GM15510 (cell line): Measurements from ENCODE around the gene MVB12B.

Experiments used
- POLR2A ChIP-seq: IDR thresholded peaks from 3 replicates; pipeline ENCODE4 v1.6.1; 2011; ENCODE audit warnings: borderline replicate concordance; ENCODE audit not compliant: insufficient read length; ENCODE audit errors: extremely low read depth

MVB12B gene

DNA sequence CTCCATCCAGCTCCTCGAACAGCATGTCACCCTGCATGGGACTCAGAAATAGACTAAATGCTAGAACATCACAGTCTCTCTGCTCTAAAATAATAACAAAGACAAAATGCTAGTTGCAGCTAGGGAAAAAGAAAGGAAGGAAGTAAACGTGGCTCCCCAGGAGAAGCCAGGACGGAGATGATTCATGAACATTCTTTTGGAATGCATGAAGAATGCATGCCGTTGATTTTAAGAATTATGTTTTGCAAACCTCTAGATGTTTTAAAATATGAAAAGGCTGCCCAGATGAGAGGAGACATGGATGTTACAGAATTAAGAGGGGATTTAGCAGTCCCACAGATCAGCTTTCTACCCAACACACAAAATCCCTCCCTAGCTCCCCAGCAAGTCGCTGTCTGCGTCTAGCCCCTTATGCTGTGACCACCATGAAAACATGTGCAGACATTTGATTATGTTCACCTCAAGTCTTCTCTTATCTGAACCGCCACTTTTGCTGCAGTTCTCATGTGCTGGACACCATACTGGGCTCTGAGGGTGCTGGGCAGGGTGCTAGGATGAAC is 147.7 kb downstream of the MVB12B start:
- no peak for TF ChIP-seq POLR2A

DNA sequence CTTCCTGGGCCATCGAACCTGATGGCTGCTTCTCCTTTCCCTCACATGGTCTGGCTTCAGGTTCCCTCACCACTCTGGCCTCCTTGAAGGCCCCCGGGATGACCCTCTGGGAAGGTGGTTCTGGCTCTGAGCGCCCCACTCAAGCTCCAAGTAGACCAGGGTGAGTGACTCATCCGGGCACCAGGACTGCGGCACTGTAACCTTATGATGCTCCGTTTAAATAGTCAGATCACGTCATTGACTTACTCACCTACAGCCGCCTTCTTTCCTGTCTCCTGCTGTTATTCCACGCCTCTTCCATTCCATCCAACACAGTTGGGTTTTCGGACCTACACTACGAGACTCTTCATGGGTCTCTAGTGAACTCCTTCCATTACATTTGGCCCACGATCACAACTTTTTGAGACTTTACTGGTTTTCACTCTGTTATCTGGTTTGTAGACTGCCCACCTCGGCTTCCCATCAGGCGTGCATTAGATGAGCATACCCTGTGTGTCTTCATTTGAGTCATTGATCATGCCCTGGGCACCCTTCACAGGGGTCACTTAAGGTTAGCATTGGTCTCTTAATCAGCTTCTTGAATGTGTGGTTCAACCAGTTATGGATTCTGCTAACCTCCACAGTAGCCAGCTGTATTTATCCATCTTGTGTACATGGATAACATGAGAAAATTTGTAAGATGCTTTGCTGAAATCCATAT is 148.3 kb downstream of the MVB12B start:
- no peak for TF ChIP-seq POLR2A

DNA sequence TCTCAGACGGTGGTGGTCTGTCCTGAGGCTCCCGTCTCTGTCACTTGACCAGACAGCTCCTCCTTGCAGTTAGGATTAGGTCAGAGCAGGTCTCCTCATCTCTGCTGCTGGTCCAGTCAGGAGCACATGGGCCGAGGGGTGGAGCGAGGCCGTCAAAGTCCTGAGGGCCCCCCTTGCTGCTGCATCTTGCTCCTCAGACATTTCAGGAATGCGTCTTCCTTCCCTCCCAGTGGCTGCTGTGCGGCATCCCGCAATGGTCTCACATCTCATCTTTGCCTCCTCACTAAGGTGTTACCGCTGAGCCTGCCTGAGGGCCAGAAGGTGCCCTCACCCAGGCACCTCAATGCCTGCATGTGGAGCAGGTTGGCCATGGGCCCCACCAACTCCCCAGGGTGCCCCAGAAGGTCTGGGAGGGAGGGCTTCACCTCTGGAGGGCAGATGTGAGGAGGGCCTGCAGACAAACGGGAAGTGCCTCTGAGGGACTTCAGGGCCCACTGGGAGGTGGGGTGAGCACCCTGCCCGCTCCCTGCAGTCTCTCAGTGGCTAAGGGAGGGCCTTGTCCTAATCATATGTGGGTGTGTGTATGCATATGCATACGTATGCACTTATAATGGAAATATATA is 149.4 kb downstream of the MVB12B start:
- no peak for TF ChIP-seq POLR2A

DNA sequence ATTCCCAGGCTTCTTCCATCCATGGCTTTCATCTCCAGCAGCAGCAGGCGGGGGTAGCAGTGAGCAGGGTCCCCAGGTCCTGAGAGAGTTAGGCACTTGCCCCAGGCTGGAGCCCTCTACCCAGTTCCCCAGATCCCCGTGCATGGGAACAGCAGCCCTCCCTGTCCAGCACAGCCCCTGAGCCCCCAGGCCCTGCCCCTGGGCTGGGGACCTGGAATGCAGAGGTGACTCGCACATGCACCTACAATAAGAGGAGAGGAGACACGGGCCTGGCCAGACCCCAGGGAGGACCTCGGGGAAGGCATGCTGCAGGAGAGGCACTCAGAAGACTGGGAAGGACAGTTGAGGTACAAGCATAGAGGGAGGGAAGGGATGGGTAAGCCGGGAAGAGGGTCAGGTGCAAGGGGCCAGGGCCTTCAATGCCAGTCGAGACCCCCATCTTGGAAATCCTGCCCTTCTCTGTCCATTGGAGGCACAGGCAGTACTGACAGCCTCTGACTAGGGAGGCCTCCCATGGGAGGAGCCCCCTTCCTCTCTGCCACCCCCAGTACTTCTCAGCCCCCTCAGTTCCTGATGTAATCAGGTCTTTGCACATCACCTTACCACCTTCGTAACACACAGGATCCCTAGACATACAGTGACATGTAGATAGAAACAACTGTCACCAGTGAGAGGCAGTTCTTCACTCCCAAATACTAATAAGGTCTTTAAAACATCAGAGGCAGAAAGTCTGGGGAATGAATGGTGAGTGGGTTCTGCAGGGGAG is 151.8 kb downstream of the MVB12B start:
- TF ChIP-seq POLR2A, result no peak

DNA sequence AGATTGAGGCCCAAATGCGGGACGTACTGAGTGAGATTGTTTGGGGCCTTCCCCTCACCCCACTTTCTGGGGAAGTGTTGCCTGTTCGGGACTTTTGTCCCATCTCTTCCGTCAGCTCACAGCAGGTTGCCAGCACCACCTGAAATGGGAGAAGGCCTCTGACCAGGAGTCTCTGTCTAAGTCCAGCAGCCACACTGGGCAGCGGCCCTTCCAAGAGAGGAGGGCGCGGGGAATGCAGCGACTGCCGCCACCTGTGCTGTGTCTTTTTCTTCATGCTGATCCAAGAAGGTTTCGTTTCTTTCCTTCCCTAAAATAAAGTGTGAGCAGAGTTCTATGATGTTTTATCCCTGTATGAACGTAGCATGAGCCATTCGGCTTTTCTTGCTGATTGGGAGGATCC is 152.9 kb downstream of the MVB12B start:
- no peak for TF ChIP-seq POLR2A

DNA sequence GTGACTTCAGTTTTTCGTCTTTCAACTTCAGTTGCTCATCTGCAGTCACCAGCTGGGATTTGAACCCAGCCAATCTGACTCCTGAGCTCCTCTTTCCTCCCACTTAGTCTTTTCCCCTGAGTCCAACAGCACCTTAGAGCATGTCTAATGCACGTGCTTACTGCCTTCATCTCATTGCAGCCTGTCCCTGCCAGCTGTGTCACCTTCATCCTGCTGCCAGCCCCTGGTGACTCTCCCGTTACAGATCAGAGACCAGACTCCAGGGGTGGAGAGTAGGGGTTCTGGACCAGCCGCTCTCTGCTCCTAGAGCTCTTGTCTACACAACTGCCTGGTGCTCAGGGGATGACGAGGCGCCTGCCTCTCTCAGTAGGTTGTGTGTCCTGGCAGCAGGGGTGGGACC is 154.2 kb downstream of the MVB12B start:
- no peak for TF ChIP-seq POLR2A

DNA sequence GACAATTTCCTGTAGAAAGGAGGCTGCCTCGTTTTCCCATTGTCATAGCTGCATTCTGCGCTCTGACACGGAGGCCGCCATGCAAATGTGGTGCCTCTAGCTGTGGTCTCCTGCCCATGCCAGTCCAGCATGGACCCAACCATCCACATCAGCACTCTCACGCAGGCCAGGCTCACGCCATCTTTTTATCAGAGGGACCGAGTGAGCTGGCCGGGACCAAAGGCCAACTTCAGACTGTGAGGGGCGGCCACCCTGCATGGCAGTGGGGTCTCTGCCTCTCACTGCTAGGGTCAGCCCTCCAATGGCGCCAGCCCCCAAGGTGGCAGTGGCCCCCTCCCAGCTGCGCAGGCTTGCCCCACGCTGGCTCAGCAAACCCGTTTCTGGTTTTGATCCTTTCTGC is 155.2 kb downstream of the MVB12B start:
- TF ChIP-seq POLR2A, result no peak

DNA sequence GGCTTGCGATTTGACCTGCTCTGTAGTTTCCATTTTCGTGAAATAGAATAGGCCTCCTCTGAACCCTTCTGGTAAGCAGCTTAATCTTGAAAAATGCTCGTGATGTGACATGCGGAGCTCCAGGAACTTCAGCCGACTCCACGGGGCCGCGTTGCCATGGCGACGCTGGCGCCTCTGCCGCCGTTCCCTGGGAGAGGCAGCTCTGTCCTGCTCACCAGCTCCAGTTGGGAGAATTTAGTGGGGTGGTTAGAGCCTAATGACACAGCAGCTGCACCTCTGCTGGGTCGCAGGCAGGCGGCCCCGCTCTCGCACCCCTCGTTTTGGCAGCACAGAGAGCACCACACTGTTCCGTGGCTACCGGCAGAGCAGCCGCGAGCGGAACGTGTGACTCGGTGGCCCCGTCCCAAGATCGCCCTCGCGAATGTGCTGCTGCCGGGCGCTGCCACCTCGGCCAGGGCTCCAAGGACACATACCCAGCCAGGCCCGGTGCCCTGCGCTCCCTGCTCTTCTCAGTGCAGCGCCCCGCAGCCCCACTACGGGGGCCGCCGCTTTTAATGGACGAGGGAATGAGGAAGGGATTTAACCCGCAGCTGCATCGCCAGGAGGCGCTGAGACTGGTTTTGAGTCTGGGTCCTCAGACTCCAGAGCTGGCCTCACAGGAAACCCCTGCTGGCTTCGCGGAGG is 155.9 kb downstream of the MVB12B start:
- TF ChIP-seq POLR2A, result no peak

DNA sequence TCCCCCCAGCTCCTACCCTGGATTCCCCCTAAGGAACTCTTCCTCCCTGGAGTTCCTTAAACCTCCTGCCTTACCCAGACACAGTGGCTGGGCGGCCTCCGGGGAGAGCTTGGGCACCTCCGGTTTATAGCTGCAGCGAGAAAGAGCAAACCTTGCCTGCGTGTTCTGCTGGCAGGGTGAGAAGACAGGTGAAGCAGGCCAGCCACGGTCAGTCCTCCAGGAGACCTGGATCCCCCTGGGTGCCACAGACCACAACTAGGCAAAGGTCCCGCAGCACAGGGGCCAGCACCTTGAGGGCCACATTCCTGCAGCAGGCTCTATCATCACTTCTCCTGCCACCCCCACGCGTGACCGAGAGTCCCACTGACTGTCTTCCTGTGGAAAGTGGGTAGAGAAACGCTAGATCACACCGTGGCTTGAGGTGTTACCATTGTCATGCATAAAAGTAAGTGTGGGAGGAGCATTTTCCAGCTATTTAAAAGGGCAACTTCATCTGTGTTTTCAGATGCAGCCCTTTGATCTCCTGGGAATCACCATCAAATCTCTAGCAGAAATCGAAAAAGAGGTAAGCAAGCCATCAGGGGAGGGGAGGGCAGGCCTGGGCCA is 156.9 kb downstream of the MVB12B start:
- TF ChIP-seq POLR2A, result no peak

DNA sequence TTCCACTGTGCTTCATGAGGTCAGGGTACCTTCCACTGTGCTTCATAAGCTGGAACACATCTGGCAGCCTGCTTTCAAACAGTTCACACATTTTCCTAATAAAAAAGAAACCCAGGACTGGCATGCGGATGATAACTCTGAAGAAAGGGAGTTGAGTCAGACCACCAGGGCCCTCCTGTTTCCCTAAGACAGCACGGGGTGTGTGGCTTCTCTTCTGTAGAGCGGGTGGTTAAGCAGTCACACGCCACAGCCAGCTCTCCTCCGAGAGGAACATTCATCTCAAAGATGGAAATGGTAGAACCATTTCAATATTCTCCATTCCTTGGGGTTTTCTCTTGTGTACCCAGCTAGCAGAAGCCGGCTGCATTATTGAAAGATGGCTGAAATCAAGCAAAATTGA is 159.0 kb downstream of the MVB12B start:
- TF ChIP-seq POLR2A, result no peak

DNA sequence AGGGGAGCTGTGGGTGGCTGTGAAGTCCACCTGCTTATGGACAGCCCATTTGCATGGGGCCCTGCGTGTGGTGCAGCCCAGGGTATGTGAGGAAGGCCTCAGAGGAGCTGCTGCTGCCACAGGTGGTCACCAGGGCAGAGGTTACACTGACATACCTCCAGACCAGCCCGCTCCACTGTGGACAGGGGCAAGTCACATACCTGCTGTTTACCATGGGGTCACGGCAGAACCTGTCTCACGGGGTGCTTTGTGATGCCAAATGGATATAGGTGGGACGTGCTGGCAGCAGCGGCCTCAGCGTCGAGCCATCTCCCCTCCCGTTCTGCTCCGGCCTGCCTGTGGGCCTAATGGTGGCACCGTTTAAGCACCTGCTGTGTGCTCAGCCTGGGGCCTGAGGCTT is 159.6 kb downstream of the MVB12B start:
- TF ChIP-seq POLR2A, result no peak

DNA sequence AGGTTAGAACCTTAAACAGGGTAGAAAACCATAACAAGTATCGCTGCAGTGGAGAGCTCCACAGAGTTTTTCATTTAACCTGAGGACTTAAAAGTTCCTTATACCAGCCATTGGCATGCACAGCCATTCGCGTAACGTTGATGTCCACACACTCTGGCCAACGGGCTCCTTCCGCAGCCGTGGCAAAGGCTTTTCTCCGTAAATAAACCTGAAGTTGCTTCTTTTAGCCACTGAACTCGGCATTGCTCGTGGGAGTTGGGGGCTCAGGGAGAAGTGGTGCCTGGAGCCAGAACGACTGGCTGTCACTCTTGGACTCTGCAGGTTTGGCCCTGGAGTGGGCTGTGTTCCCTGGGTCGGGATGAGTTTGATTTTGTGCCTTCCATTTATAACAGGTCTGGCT is 161.2 kb downstream of the MVB12B start:
- TF ChIP-seq POLR2A, result no peak

DNA sequence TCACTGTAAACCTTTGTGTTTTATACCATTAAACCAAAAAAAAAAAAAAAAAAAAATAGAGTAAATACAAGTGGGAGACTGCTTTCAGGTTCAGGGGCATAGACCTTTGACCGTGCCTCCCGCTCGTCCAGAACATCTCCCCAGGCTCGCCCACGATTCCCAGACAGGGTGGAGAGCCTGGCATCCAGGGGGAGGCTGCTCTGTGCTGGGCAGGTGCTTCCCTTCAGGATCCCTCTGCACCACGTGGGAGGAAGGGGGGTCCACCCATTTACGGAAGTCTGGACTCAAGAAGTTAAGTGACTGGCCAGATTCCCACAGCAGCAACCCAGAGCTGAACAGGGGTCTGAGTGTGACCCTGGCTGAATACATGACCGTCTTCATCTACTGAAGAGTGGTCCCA is 161.7 kb downstream of the MVB12B start:
- TF ChIP-seq POLR2A, result no peak

DNA sequence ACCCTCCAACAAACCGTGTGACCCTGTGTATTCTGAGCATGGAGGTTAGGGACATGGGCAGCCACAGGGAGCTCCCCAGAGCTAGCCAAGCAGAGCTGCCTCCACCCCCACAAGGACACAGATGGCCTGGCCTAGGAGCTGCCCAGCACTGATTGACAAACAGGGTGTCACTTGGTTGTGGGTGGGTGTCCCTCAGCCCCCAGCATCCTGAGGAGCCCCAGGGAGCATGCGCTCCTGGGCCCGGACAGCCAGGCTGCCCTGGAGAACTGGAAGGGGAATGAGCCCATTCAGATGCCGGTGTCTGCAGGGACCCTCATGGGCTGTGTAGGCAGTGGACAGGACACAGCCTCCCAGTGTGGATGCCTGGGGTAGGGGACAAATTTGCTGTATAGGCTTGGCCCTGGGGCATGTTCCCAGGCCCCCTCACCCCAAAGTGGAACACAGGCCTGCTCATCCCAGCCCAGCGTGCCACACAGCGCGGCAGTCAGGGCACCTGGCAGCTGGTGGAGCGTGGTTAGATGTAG is 162.3 kb downstream of the MVB12B start:
- no peak for TF ChIP-seq POLR2A
